ENCODE data around the gene CIITA.

GRCh38 chr16:10940501-10941079 lies 63.6 kb downstream of the CIITA start:
- TF ChIP-seq CTCF (IDR thresholded peaks at IDR 0.05; ENCODE audit: low read depth, low read length, poor library complexity, severe bottlenecking) = no peak
- no peak for TF ChIP-seq EZH2phosphoT487 (IDR thresholded peaks at IDR 0.05; ENCODE audit: borderline replicate concordance, low read length)

Data from DOHH2 (cell line).